GM19240 (cell line): ENCODE results near the gene APBA2.

Experiments
- DNase-seq: peaks from one replicate; pipeline ENCODE4 v3.0.0; 2011; ENCODE audit warnings: low spot score; ENCODE audit not compliant: insufficient read length

Gene APBA2

GRCh38 chr15:28914483-28915023, 28.8 kb downstream of the APBA2 start:
- no peak for DNase-seq

- no peak for DNase-seq
Measured at GRCh38 chr15:28915041-28915810, 29.5 kb downstream of the APBA2 start.

- DNase-seq = no peak
Measured at GRCh38 chr15:28915935-28916334, 30.2 kb downstream of the APBA2 start.

GRCh38 chr15:28917791-28918140, 32.0 kb downstream of the APBA2 start:
- DNase-seq = no peak

GRCh38 chr15:28918141-28918983, 32.6 kb downstream of the APBA2 start:
- no peak for DNase-seq

GRCh38 chr15:28919201-28919635, 33.4 kb downstream of the APBA2 start:
- DNase-seq = no peak

- no peak for DNase-seq
Measured at GRCh38 chr15:28919679-28920655, 34.2 kb downstream of the APBA2 start.

GRCh38 chr15:28920781-28921331, 35.1 kb downstream of the APBA2 start:
- no peak for DNase-seq

- DNase-seq = no peak
Measured at GRCh38 chr15:28921336-28921735, 35.6 kb downstream of the APBA2 start.

- DNase-seq = no peak
Measured at GRCh38 chr15:28921919-28922706, 36.3 kb downstream of the APBA2 start.

- no peak for DNase-seq
Measured at GRCh38 chr15:28922707-28923012, 36.9 kb downstream of the APBA2 start.

GRCh38 chr15:28923726-28924280, 38.0 kb downstream of the APBA2 start:
- DNase-seq = no peak

GRCh38 chr15:28927043-28927442, 41.3 kb downstream of the APBA2 start:
- no peak for DNase-seq

GRCh38 chr15:28929200-28929599, 43.4 kb downstream of the APBA2 start:
- no peak for DNase-seq

GRCh38 chr15:28930011-28930410, 44.2 kb downstream of the APBA2 start:
- no peak for DNase-seq

- DNase-seq = no peak
Measured at GRCh38 chr15:28930476-28931291, 44.9 kb downstream of the APBA2 start.

GRCh38 chr15:28931828-28932227, 46.1 kb downstream of the APBA2 start:
- no peak for DNase-seq

- no peak for DNase-seq
Measured at GRCh38 chr15:28932361-28932760, 46.6 kb downstream of the APBA2 start.
